SK-MEL-5 (cell line): Measurements from ENCODE around the gene CYP51A1. TPM values are rescaled to one million over a fixed set of nuclear protein-coding genes. Genes with fewer than 3 reads are reported as not detected.
"Not testable (repeated sequence)": the region's sequence is repeated elsewhere in the genome, so short reads cannot be mapped to it uniquely, and the experiment has no call there.

Experiments used
- DNase-seq: peaks from one replicate; pipeline ENCODE4 v3.0.0-alpha.2; 2016; ENCODE audit warnings: low read depth, low spot score
- in situ Hi-C: cut with HindIII; loops from 2 replicates; pipeline ENCODE4 v1.10.0; 2016; ENCODE audit warnings: low sequenced_read_pairs, high pct_unique_total_duplicates, low pct_unique_long_range_greater_than_20kb
- polyA plus RNA-seq, 2 experiments: library from polyadenylated mRNA; depleted of rRNA; stranded (reverse); fragments of >200 nt; gene quantifications; 2 replicates each; pipeline ENCODE4 v1.2.3, GENCODE V29; 2015
- total RNA-seq: library from RNA; depleted of rRNA; stranded (reverse); fragments of >200 nt; shearing (Covaris generic); gene quantifications from 2 replicates; pipeline ENCODE4 v1.2.3, GENCODE V29; 2014; rRNA removed

The CYP51A1 gene
- total RNA-seq = 203 and 220 TPM in 2 replicates
- polyA plus RNA-seq (2015; cell fraction: cytosol; rRNA removed) = 87.0 and 110 TPM in 2 replicates
- 12.5 and 15.7 TPM in 2 replicates for polyA plus RNA-seq (2015; cell fraction: nucleus; rRNA removed)

- in situ Hi-C loops = no loop called here
- DNase-seq = peak; percentile 92
Measured at GRCh38 chr7:92134271-92135051, at the start of gene CYP51A1. TSS of gene CYP51A1 (minus strand) at chr7:92134477. CDS start at chr7:92134364, 113 bp downstream.

- in situ Hi-C loops = no loop called here
- peak; percentile 78 for DNase-seq
Measured at GRCh38 chr7:92178928-92179924, 44.9 kb upstream of the CYP51A1 start, which contains the start of gene LRRD1. TSS of gene LRRD1 (minus strand) at chr7:92179142. CDS start at chr7:92165202, 13,940 bp downstream.

GRCh38 chr7:92177362-92177761 is 43.1 kb upstream of the CYP51A1 start:
- DNase-seq = peak; percentile 87

GRCh38 chr7:92169529-92169928 is 35.3 kb upstream of the CYP51A1 start:
- in situ Hi-C loops, DNase-seq: not testable (repeated sequence)

More at GRCh38 chr7:92177362-92177761, 43.1 kb upstream of the CYP51A1 start:
- in situ Hi-C loops = no loop called here

- in situ Hi-C loops = no loop called here
- no peak for DNase-seq
Measured at GRCh38 chr7:92161271-92161670, 27.0 kb upstream of the CYP51A1 start.

- in situ Hi-C loops = no loop called here
- no peak for DNase-seq
Measured at GRCh38 chr7:92158660-92159575, 24.6 kb upstream of the CYP51A1 start.

- in situ Hi-C loops = no loop called here
- no peak for DNase-seq
Measured at GRCh38 chr7:92156990-92157389, 22.7 kb upstream of the CYP51A1 start.

GRCh38 chr7:92155108-92155739 is 20.9 kb upstream of the CYP51A1 start:
- in situ Hi-C loops = no loop called here
- DNase-seq = no peak

GRCh38 chr7:92150450-92151017 is 16.3 kb upstream of the CYP51A1 start:
- in situ Hi-C loops = no loop called here
- DNase-seq = no peak

GRCh38 chr7:92149736-92150239 is 15.5 kb upstream of the CYP51A1 start:
- DNase-seq = no peak
- in situ Hi-C loops = no loop called here

GRCh38 chr7:92143192-92143880 is 9.1 kb upstream of the CYP51A1 start:
- DNase-seq, in situ Hi-C loops: not testable (repeated sequence)

- DNase-seq, in situ Hi-C loops: not testable (repeated sequence)
Measured at GRCh38 chr7:92142791-92143190, 8.5 kb upstream of the CYP51A1 start.

- in situ Hi-C loops = no loop called here
Measured at GRCh38 chr7:92141161-92141560, 6.9 kb upstream of the CYP51A1 start.

GRCh38 chr7:92137557-92137956 is 3.3 kb upstream of the CYP51A1 start:
- in situ Hi-C loops = no loop called here
- DNase-seq = no peak

More at GRCh38 chr7:92141161-92141560, 6.9 kb upstream of the CYP51A1 start:
- DNase-seq = no peak

- in situ Hi-C loops = no loop called here
- no peak for DNase-seq
Measured at GRCh38 chr7:92135052-92135889, 994 bp upstream of the CYP51A1 start.
